RPMI8226 (cell line): Measurements from ENCODE around the gene IL1A.

Experiments used
- DNase-seq: peaks from one replicate; pipeline ENCODE4 v3.0.0-alpha.2; 2015

Gene IL1A

GRCh38 chr2:112724591-112725525 lies 59.4 kb downstream of the IL1A start:
- peak; percentile 39 for DNase-seq

GRCh38 chr2:112723995-112724394 lies 60.3 kb downstream of the IL1A start:
- no peak for DNase-seq
